IMR-90 (cell line): ENCODE results near the gene HSP90AA1. TPM values are rescaled to one million over a fixed set of nuclear protein-coding genes. Genes with fewer than 3 reads are reported as not detected.
A peak's percentile ranks its signal among the peaks of the same experiment; 100 is the strongest.

Source experiments
- ATAC-seq: fragments of 200-7000 bp; cut with Tn5 transposase; 2 replicates; pipeline ENCODE4 v1.9.1; 2020; ENCODE audit warnings: low read depth, mild to moderate bottlenecking, moderate library complexity
- BruUV-seq: library from RNA; stranded (reverse); fragments of 400-500 nt; replicated peaks from 2 replicates; lab custom pipeline; 2021; lab: Mats Ljungman, UMichigan
- CTCF ChIA-PET: fragments of 300-600 bp; formaldehyde crosslinking; extraction: SDS; loops from one replicate; lab custom pipeline; 2021; ENCODE audit warnings: antibody characterized with exemption; lab: Yijun Ruan, JAX
- POLR2A ChIA-PET: fragments of 300-600 bp; sonication (Branson Sonifier 250); formaldehyde crosslinking; loops from one replicate; lab custom pipeline; 2022; ENCODE audit warnings: antibody characterized with exemption; ENCODE audit not compliant: unreplicated experiment; lab: Charles Lee
- DNase-seq: peaks from one replicate; pipeline ENCODE4 v3.0.0; 2013
- H2AFZ ChIP-seq: replicated peaks from 2 replicates; pipeline ENCODE3; 2013; ENCODE audit warnings: low read length, mild to moderate bottlenecking; ENCODE audit not compliant: poor library complexity
- H2AK5ac ChIP-seq: 2 replicates; pipeline ENCODE4 v1.6.1; 2013; ENCODE audit warnings: low read depth, low read length, inconsistent platforms
- H2AK9ac ChIP-seq: replicated peaks from 2 replicates; pipeline ENCODE3; 2013; ENCODE audit warnings: mild to moderate bottlenecking, low read depth, low read length, moderate library complexity; ENCODE audit not compliant: poor library complexity
- H2BK120ac ChIP-seq: 2 replicates; pipeline ENCODE4 v1.6.1; 2013; ENCODE audit warnings: low read depth, low read length, inconsistent platforms
- H2BK15ac ChIP-seq: 3 replicates; pipeline ENCODE4 v1.6.1; 2013; ENCODE audit warnings: low read depth, low read length, inconsistent platforms
- H2BK20ac ChIP-seq: 2 replicates; pipeline ENCODE4 v1.6.1; 2013; ENCODE audit warnings: low read depth, mild to moderate bottlenecking, inconsistent platforms, low read length, moderate library complexity
- H2BK5ac ChIP-seq: 2 replicates; pipeline ENCODE4 v1.6.1; 2013; ENCODE audit warnings: mild to moderate bottlenecking, low read depth, low read length, inconsistent platforms; ENCODE audit not compliant: poor library complexity, severe bottlenecking
- H3K14ac ChIP-seq: replicated peaks from 2 replicates; pipeline ENCODE4 v1.6.1; 2013; ENCODE audit warnings: low read depth, low read length, inconsistent platforms
- H3K18ac ChIP-seq: 2 replicates; pipeline ENCODE4 v1.6.1; 2013; ENCODE audit warnings: low read depth, low read length, control low read depth
- H3K23ac ChIP-seq: 2 replicates; pipeline ENCODE4 v1.6.1; 2013; ENCODE audit warnings: low read depth, low read length, inconsistent platforms
- H3K27ac ChIP-seq: 2 replicates; pipeline ENCODE4 v1.5.1; 2013; ENCODE audit warnings: mild to moderate bottlenecking, control low read depth, low read length; ENCODE audit not compliant: insufficient read depth
- H3K27me3 ChIP-seq: 2 replicates; pipeline ENCODE4 v1.6.1; 2013; ENCODE audit warnings: low read length; ENCODE audit not compliant: control insufficient read depth, insufficient read depth
- H3K36me3 ChIP-seq: 2 replicates; pipeline ENCODE4 v1.6.1; 2013; ENCODE audit warnings: low read length, mixed read lengths; ENCODE audit not compliant: control insufficient read depth, insufficient read depth
- H3K4ac ChIP-seq: 2 replicates; pipeline ENCODE4 v1.6.1; 2013; ENCODE audit warnings: low read depth, low read length, inconsistent platforms
- H3K4me1 ChIP-seq: 2 replicates; pipeline ENCODE4 v1.6.1; 2013; ENCODE audit warnings: low read length, mixed read lengths; ENCODE audit not compliant: control insufficient read depth, insufficient read depth
- H3K4me2 ChIP-seq: 2 replicates; pipeline ENCODE4 v1.6.1; 2013; ENCODE audit warnings: low read depth, mild to moderate bottlenecking, control low read depth, low read length, moderate library complexity
- H3K4me3 ChIP-seq: 2 replicates; pipeline ENCODE4 v1.5.1; 2013; ENCODE audit warnings: low read depth, mild to moderate bottlenecking, control low read depth, low read length, moderate library complexity; ENCODE audit not compliant: insufficient read depth
- H3K56ac ChIP-seq: 2 replicates; pipeline ENCODE4 v1.6.1; 2013; ENCODE audit warnings: low read length, inconsistent platforms; ENCODE audit not compliant: insufficient read depth; ENCODE audit errors: extremely low read depth
- H3K79me1 ChIP-seq, 2 experiments: 2 replicates each; pipeline ENCODE4 v1.6.1; 2013; ENCODE audit warnings: low read length in 2 of 2, inconsistent platforms in 1 of 2, low read depth in 1 of 2
- H3K9ac ChIP-seq: 2 replicates; pipeline ENCODE4 v1.6.1; 2013; ENCODE audit warnings: low read depth, low read length, control low read depth
- H3K9me1 ChIP-seq: 2 replicates; pipeline ENCODE4 v1.6.1; 2013; ENCODE audit warnings: low read length, inconsistent platforms; ENCODE audit not compliant: insufficient read depth
- H3K9me3 ChIP-seq: 2 replicates; pipeline ENCODE4 v1.6.1; 2013; ENCODE audit warnings: low read length; ENCODE audit not compliant: control insufficient read depth, insufficient read depth
- H4K20me1 ChIP-seq: 2 replicates; pipeline ENCODE4 v1.6.1; 2013; ENCODE audit warnings: low read length, inconsistent platforms; ENCODE audit not compliant: insufficient read depth
- H4K5ac ChIP-seq: 2 replicates; pipeline ENCODE4 v1.6.1; 2013; ENCODE audit warnings: mild to moderate bottlenecking, low read depth, low read length, control low read depth
- H4K8ac ChIP-seq, 2 experiments: 2 replicates each; pipeline ENCODE4 v1.6.1; 2013; ENCODE audit warnings: low read depth in 2 of 2, low read length in 2 of 2, control low read depth in 1 of 2, inconsistent platforms in 1 of 2
- H4K91ac ChIP-seq: 2 replicates; pipeline ENCODE4 v1.6.1; 2013; ENCODE audit warnings: low read depth, low read length, inconsistent platforms; ENCODE audit not compliant: insufficient read depth
- BHLHE40 ChIP-seq: fragments of 150-350 bp; IDR thresholded peaks from 2 replicates; pipeline ENCODE4 v1.6.1; 2016; ENCODE audit warnings: mild to moderate bottlenecking, low read depth, low read length
- CHD1 ChIP-seq: IDR thresholded peaks from 2 replicates; pipeline ENCODE4 v1.6.1; 2012; ENCODE audit warnings: low read depth, low read length, improper control_type of control experiment
- FOS ChIP-seq: fragments of 150-350 bp; IDR thresholded peaks from 2 replicates; pipeline ENCODE4 v1.6.1; 2016; ENCODE audit warnings: low read depth, low read length
- MAFK ChIP-seq: IDR thresholded peaks from 2 replicates; pipeline ENCODE4 v1.6.1; 2012; ENCODE audit warnings: low read depth, low read length, improper control_type of control experiment
- MXI1 ChIP-seq: IDR thresholded peaks from 2 replicates; pipeline ENCODE4 v1.6.1; 2012; ENCODE audit warnings: low read depth, mild to moderate bottlenecking, low read length, moderate library complexity, borderline replicate concordance
- NFE2L2 ChIP-seq: fragments of 150-350 bp; IDR thresholded peaks from 2 replicates; pipeline ENCODE4 v1.6.1; 2016; ENCODE audit warnings: low read depth, mild to moderate bottlenecking, low read length
- SMC3 ChIP-seq: fragments of 150-350 bp; IDR thresholded peaks from 2 replicates; pipeline ENCODE4 v1.6.1; 2016; ENCODE audit warnings: low read depth, mild to moderate bottlenecking, antibody characterized with exemption, low read length, moderate library complexity
- WGBS, 2 experiments: methylation state at CpG; one replicate each; pipeline versions ENCODE4 v1.1.5 to v1.1.7; 2013; ENCODE audit warnings: missing lambda C conversion rate in 2 of 2; ENCODE audit not compliant: insufficient read length in 1 of 2; ENCODE audit errors: extremely low coverage in 2 of 2; 5-methylcytosine and 5-hydroxymethylcytosine counted together
- dilution Hi-C: fragments of 300-500 bp; cut with HindIII; formaldehyde crosslinking; loops from one replicate; pipeline ENCODE4 v1.14.3; 2018; ENCODE audit warnings: low sequenced_read_pairs; ENCODE audit not compliant: unreplicated experiment
- in situ Hi-C: fragments of 300-500 bp; cut with MboI; formaldehyde crosslinking; loops from 3 replicates; pipeline ENCODE4 v1.14.3; 2019; ENCODE audit warnings: low sequenced_read_pairs, inconsistent platforms, mixed read lengths
- intact Hi-C: fragments of 100-400 bp; cut with micrococcal nuclease; formaldehyde crosslinking; loops from 2 replicates; pipeline ENCODE4 v1.10.0; 2022
- polyA plus RNA-seq, 3 experiments: library from polyadenylated mRNA; depleted of rRNA; stranded (reverse); fragments of >200 nt; gene quantifications; 2 replicates each; pipeline ENCODE4 v1.2.3, GENCODE V29; 2012; ENCODE audit warnings: low replicate concordance in 1 of 3
- total RNA-seq: library from RNA; depleted of rRNA; stranded (reverse); fragments of >200 nt; gene quantifications from 2 replicates; pipeline ENCODE4 v1.2.3, GENCODE V29; 2012
- TF ChIP-seq, protein P1 (sequence below): fragments of 150-350 bp; IDR thresholded peaks from 2 replicates; pipeline ENCODE4 v1.6.1; 2017; ENCODE audit warnings: mild to moderate bottlenecking, antibody characterized with exemption, low read length, low read depth

The HSP90AA1 gene
- total and polyA plus RNA-seq, 2 of the 4 experiments (the other 2 are of a cell fraction): 535 to 578 TPM

DNA sequence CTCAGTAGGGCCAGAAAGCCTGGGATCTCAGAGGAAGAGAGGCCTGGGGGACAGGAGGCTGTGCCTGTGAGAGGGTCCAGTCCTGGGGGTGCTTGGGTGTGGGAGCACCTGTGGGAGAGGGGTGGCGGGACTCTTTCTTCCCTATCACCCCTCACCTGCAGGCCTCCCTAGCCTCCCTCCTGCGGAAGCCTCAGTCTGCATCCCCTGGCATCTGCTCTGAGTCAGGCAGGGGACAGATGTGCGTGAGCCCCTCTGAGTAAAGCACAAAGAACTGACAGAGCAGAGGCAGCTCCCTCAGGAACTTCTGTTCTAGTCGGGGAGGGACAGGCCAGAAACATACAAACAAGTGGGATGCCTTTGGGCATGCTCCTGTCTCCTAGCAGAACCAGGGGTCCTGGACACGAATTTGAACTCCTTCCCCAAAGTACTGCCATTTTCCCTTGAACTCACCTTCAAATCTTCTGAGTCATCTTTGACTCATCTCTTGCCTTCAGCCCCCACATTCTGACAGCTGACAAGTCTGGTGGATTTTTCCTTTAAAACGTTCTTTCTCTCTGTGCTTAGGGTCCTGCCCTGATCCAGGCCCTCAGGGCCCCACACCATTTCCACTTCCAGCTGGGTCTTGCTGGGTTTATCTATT, 8.5 kb upstream of the HSP90AA1 start:
- 69% methylated on average over 5 of the region's 6 CpGs; no CpG with 5 or more reads in 1 of the 2 experiments for WGBS, 2 experiments
- ChIA-PET CTCF (interaction anchor here (0.9 to 1.6 kb wide), 6 partner anchors 17 to 324 kb away, joined by 3 to 5 read pairs (median 3); no protein-coding TSS in a partner anchor), POLR2A (no interaction called here)
- ATAC-seq (peak; percentile 31), DNase-seq (peak; percentile 66)
- H4K91ac ChIP-seq: no peak overlapping the region; the same call in 1 of the 2 replicates
- H3K79me1 ChIP-seq: no peaks in the 10 kb centered on the region
- peak overlapping the region; percentile 48 for H2AK5ac ChIP-seq
- H3K36me3 ChIP-seq: no peaks in the 10 kb centered on the region
- no peak overlapping the region for H4K8ac ChIP-seq
- H4K5ac ChIP-seq: no peak overlapping the region
- no peak overlapping the region for H3K27ac ChIP-seq
- peak overlapping the region; percentile 38; the same call in 1 of the 2 replicates for H3K23ac ChIP-seq
- peak overlapping the region; percentile 30 for H3K4ac ChIP-seq
- H3K9me3 ChIP-seq: no peaks in the 10 kb centered on the region
- H2BK20ac ChIP-seq: peak overlapping the region; percentile 29
- H2AFZ ChIP-seq: peak overlapping the region; percentile 81
- H3K56ac ChIP-seq: no peak overlapping the region
- H2BK120ac ChIP-seq: peak overlapping the region; percentile 28; the same call in 1 of the 2 replicates
- no peaks in the 10 kb centered on the region for H3K27me3 ChIP-seq
- in situ Hi-C loops: loop anchor here (25.0 kb wide), 1 partner anchor 217 kb away; the partner anchor contains the start of genes MOK and ZNF839
- BruUV-seq: no TSS peak
- H4K20me1 ChIP-seq: no peaks in the 10 kb centered on the region
- dilution Hi-C loops: no loop called here
- H3K14ac ChIP-seq: peak overlapping the region; percentile 24; the same call in 1 of the 2 replicates
- peaks cover 12% of the 10 kb centered on the region for H3K4me1 ChIP-seq
- H3K9me1 ChIP-seq: peaks cover 6% of the 10 kb centered on the region; the same call in 1 of the 2 replicates
- TF ChIP-seq MAFK (no peak), BHLHE40 (no peak), SMC3 (no peak), CHD1 (no peak), NFE2L2 (no peak), FOS (0 out of 2 replicates have a peak, but pooled peaks have one; percentile 28), MXI1 (no peak)
- TF ChIP-seq, protein P1, sequence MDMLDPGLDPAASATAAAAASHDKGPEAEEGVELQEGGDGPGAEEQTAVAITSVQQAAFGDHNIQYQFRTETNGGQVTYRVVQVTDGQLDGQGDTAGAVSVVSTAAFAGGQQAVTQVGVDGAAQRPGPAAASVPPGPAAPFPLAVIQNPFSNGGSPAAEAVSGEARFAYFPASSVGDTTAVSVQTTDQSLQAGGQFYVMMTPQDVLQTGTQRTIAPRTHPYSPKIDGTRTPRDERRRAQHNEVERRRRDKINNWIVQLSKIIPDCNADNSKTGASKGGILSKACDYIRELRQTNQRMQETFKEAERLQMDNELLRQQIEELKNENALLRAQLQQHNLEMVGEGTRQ: no peak
- peak overlapping the region; percentile 86 for H2AK9ac ChIP-seq
- intact Hi-C loops: loop anchor here (5.0 kb wide), 1 partner anchor 48 kb away; no protein-coding TSS in a partner anchor
- H3K18ac ChIP-seq: no peak overlapping the region
- no peak overlapping the region for H3K4me3 ChIP-seq
- H3K4me2 ChIP-seq: no peak overlapping the region
- H2BK5ac ChIP-seq: no peak overlapping the region
- H2BK15ac ChIP-seq: no peak overlapping the region
- no peak overlapping the region for H3K9ac ChIP-seq
